ENCODE measurements around the gene NR6A1.

The NR6A1 gene

DNA sequence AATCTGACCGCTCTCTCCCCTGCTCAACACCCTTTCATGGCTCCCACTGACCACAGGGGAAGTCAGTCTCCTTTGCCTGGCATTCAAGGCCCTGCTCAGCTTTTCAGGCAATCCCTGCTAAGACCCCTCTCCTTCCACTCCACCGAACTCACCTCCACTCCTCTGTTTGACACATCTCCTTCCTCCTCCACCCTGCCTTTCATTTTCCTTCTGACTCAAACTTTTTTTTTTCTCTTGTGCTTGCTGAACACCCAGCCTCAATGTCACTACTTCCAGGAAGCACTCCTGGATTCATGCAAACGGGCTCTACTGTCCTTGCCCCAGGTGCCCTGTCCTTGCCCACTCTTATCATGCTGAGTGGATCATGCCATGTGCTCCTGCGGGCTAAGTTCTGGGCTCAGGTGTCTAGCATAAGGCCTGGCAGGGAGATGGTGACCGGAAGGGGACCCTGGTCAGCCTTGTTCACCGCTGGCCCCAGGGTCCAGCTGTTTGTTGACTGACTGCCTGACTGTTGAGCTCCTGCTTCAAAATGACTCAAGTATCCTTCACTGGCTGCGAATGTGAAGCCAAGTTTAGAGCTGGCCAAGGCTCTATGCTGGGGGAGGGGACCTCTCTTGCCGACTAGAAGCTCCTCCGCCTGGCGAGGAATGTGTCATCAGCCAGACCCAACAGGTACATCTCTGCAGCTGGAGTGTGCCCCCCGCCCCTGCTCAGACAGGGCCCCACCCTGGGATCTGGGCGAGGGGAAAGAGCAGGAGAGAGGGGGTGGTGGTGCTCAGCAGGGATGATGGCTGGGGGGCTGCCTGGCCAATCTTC is 270.1 kb downstream of the NR6A1 start:
- no peak for DNase-seq

DNA sequence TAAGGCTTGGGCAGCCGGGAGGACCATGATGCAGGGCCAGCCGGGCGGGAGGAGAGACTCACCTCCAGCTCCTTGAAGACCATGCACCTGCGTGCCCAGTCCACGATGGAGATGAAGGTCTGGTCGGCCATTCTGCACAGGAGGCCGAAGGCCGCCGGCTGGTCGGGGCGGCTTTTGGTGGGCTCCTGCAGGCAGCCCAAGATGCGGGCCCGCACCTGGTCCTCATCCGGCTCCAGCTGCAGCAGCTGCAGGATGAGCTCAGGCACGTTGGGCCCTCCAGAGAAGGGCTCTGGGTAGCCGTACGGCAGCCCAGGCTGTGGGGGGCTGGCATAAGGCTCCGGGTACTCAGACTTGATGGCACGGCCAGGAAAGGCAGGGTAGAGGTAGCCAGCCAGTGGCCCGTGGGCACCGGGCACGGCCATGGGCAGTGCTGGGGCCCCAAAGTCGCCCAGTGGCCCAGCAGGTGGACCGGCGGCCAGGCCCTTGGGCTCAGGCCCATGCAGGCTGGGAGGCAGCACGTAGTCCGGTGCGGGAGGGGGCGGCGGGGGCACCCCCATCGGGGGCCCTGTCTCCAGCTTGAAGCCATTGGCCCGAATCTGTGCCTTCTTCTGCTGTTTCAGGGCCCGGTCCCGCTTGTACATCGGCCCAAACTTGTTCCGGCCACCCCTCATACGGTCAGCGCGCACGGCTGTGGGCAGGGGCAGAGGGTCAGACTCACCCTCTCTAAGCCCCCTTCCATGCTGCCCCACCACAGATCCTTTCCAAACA is 270.9 kb downstream of the NR6A1 start:
- DNase-seq: peak in 1 of 5 experiments; percentile 1

DNA sequence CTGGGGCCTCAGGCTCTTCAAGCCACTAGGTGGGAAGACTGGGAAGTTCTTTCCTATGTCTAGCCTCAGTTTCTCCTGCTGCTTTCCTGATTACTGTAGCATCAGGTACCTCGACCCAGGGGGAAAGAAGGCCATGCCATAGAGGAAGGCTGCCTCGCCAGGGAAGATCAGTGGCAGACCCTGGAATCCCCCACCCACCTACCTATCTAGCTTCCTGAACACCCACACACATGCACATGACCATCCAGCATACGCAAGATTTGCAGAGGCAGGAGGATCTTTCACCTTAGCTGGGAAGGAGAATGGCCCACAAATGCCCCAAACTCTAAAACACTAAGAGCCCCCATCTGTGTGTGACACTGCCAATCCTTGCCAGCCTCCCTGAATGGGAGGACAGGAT is 271.9 kb downstream of the NR6A1 start:
- no peak for DNase-seq

DNA sequence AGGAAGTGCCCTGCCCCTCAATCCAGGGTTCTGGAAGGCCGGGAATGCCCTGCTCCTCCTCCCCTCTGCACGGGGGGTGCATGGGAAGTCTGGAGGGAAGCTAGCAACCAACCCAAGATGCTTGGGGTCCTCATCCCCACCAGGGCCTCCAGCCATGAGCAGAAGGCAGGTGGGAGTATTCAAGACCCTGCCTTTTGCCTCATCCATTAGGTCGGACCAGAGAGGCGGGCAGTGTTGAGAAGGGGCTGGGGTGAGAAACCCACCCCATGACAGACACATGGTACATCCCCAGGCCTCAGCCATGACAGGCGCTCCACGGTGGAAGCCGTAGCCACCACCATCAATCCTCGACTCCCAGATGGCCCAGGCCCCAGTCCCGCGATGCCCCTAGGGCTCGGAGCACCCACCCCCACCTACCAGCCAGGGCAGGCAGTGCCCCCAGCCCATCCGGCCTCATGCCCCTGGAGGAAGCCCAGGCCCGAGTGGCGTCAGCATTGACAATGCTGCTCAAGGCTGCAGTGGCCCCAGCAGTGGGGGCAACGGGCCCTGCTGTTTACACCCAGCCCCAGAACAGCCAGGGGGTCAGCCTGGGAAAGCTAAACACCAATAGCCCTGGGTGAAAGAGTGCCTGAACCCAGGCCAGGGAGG is 272.5 kb downstream of the NR6A1 start:
- DNase-seq: no peak

DNA sequence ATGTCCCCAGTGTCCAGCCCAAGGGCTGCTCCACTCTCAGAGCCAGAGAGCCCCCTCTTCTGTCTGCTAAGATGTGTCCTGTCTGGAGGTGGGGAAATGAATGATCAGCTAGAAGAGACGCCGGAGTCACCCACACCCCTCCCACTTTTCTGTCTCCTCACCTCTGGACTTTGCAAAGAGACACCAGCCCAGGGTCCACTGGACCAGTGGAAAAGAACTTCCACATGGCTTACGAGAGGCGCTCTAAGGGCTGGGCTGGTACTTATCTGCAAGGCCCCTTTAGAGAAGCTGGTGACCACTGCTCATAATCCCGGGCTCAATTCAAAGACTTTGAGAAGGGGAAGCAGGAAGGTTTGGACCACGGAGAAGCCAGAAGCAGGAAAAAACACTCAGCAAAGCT is 273.1 kb downstream of the NR6A1 start:
- no peak for DNase-seq

DNA sequence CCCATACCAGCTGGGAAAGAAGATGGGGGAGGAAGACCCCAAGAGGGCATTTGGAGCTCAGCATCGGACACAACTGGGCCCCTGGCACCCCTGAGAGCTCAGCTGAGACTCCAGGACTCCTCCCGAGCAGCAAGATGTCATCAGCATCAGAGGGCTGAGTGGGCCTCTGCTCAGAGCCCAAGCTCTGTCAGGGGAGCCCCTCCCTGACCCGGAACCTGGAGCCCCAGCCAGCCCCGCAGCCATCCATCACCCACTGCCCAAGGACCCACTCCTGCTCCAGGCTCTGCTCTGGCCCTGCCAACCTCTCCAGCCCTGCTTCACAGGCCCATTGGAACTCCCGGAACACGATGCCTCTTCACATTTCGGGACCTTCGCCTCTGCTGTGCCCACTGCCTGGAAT is 273.7 kb downstream of the NR6A1 start:
- DNase-seq: no peak

DNA sequence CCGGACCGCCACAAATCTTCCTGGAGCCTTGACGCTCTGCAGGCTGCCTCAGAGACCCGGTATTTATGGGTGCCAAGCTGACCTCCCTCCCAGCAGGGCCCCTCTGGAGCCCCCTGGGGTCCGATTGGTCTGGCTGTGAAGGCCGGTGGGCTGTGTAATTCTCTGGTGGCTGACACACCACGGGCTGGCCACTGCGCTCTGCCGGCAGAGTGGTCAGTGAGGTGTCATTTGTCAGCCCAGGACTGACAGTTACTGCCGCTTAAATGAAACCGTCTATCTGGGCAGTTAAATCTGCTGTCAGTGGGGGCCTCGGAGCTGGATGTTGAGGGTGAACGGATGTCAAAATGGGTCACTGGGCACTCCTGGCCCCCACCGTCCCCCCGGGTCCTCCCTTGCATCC is 274.6 kb downstream of the NR6A1 start:
- no peak for DNase-seq

DNA sequence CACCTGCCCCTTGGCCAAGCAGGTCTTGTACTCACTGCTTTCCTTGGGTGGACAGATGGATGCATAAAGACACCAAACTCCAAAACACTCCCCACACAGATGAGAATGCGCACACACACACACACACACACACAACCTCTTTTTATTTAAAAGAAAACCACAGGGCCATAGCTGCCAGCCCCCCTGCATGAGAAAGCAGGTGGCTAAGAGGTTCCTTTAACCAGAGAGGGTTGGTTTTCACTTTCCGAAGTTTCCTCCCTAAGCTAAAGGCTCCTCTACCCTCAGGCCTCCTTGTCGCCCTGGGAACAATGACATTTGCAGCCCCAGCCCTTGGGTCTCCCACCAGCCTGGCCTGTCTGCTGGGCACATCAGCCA is 275.0 kb downstream of the NR6A1 start:
- no peak for DNase-seq

DNA sequence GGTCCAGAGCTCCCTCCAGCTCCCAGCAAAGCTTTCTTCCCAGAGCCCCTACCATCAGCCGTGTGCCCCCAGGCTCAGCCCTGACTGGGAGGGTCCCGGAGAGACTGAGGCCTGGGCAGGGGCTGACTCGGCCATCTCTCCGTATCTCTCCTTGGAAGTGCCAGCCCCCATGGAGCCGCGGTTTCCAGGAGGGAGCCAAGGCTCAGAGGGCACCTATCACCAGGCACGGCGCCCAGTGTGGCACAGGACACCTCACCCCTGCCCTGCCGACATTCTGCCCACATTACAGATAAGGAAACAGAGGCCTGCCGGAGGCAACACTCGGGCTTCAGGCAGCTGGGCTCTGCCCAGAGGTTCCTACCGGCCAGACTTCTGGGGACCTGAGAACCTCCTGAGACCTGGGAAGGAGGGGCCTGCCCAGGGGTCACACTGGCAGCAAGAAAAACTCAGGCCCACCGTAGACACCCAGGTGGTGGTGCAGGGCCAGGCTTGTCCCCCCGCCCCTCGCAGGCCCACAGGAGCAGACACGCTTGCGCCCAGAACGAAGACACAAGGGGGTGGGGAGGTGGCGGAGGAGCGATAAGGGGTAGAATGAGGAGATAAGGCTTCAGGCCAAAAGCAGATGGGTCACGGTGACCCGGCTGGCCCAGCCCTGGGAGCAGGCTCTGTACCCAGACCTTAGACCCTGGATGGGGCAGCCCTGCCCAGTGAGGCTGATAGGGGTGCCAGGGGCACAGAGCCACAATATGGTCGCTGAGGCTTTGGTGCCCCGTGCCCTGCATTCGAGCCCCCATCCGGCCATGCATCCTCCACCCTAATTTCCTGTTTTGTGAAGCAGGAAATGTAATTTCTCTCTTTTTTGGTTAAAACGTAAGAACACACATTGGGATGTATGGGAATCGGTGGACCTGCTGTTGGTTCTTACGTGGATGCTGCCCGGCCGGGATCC is 275.7 kb downstream of the NR6A1 start:
- DNase-seq: no peak

DNA sequence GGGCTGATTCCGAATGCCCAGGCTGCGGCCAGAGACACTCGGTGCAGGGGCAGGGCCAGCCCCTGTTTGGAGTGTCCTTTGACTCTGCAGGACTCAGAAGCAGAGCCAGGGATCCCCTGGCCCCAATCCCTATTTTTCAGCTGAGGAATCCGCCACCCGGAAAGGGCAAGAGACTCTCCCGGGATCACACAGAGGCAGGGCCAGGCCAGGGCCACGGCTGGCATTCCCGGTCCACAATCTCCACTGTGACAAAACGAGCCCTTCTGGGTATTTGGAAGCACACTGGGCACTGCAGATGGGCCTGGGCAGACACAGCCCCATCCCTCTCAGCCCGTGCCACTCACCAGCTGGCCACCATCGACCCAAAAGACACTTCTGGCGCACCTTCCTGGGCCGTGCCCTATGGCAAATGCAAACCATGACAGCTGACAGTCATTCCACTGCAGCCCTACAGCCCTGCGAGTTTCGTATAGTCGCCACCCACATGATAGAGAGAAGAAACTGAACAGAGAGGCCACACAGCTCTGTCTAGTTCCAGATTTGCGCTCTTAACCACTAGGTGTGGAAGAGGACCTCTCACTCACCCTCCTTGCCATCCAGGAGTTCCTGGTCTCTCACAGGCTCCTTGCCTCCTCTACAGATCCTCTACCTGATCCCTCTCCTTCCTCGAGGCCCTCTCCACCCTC is 277.2 kb downstream of the NR6A1 start:
- DNase-seq: no peak

DNA sequence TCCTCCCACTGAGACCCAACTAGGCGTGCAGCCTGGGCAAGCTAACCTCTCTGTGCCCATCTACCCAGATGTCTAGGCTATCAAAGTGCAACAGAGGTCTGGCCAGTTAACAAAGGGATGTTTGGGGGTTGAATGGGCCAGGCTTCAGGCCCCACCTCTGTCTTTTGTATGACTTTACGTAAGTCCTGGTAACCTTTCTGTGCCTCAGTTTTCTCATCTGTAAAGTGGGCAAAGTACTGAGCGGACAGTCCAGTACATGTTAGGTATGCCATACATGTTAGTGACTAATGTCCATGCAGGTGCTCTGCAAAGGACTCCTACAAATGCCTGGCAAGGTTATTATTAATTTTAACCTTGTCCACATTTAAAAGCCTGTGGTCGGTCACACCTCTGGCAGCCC is 277.9 kb downstream of the NR6A1 start:
- DNase-seq: no peak

DNA sequence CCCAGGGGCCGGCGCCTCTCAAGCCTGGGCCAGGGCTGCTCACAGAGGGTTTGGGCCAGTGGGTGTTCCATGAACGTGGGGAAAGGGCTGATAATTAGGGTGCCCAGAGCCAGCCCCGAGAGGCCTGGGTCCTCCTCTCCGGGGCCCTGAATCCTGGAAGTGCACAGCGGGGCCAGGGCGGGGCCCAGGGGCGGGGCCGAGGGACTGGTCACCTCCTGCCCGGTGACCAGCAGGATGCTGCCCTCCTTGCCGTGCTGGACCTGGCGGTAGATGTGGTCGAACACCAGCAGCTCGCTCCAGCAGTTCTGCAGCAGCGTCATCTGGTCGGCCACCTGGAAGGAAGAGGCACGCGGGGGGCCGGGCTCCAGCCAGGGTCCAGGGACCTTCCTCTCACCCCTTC is 278.3 kb downstream of the NR6A1 start:
- DNase-seq: no peak

DNA sequence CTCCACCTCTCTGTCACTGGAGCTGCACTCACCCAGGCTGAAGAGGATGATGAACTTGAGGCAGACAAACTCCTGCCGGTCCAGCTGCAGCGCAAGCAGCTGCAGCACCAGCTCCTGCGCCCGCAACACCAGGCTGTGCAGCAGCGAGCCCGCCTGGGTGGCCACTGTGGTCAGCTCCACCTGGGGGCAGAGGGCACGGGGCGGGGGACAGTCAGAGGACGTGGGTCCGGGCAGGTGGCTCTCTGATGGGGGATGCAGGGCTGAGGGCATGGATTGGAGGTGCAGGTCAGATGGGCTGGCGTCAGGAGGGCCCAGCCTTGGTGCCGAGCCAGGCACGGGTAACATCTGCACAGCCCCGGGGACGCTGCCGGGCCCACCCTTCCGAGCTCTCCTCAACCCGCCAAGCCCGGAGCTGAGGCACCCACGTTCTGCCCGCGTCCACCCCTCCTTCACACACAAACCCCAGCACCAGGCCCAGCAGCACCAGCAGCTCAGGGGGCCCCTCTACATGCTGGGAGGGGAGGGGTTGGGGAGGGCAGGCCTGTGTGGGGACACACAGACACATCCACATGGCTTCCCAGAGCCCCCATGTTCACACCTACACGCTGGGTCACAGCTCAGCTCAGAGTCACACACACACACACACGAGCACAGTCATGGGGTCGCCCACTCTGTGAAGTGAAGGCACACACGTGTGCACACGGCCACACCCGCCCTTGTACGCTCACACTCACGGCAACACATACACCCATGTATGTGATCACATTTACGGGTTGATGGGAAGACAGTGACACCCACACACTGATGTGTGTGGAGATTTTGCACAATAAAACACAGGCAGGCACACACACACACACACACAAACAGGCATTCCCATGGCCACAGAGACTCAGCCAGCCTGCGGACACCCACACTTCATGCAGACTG is 279.8 kb downstream of the NR6A1 start:
- DNase-seq: no peak

DNA sequence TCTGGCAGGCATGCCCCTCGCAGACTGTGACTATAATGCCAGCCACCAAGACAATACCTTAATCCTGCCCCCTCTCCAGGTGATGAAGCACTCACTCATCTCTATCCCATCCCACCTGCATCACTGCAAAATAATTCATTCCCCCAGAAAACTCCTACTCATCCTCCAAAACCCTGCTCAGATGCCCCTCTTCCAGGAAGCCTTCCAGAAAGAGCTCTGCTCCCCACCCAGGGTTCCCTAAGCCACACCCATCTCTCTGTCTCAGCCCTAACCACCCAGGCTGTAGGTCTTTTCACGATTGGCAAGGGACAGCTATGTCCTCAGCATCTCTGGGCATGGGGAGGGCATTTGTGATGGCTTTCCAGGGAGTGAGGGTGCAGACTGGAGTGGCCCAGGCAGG is 281.1 kb downstream of the NR6A1 start:
- DNase-seq: no peak

DNA sequence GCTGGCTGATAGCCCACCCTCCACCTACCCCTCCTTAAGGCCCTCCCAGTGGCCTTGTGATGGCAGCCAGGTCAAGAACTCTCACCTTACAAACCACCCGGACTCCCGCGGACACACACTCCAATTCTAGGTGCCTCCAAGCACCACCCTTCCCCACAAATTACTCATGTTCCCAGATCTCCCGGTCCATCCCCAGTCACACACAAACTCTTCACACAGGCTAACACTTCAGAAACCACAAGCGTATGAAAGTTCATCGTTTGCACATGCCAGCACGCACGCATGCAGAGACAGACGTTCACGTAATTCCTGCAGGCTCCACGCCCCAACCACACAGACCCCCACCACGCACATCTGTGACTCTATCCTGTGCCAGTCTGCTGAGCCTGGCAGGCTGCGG is 281.9 kb downstream of the NR6A1 start:
- no peak for DNase-seq

DNA sequence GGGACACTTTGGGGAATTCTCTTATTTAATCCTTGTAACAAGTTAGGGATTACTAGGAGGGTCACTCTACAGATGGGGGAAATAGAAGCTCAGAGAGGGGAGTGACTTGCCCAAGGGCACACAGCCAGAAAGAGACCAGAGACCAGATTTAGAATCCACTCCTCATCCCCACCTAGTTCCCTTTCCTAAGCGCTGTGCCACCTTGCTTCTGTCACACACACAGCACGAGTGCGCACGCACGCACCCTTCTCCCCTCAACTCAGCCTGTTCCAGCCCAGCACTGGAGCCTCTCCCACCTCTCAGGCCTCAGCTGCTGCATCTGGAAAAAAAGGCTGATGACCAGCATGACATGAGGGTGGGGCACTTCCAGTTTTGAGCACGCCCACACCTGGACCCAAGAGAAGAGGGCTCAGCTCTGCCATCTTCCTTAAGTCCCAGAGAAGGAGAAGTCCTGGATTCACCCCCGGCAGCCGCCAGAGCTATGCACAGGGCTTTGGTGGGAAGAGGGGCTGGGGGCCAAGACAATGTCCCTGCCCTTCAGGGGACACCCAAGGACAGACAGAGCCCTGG is 282.4 kb downstream of the NR6A1 start:
- DNase-seq: no peak

DNA sequence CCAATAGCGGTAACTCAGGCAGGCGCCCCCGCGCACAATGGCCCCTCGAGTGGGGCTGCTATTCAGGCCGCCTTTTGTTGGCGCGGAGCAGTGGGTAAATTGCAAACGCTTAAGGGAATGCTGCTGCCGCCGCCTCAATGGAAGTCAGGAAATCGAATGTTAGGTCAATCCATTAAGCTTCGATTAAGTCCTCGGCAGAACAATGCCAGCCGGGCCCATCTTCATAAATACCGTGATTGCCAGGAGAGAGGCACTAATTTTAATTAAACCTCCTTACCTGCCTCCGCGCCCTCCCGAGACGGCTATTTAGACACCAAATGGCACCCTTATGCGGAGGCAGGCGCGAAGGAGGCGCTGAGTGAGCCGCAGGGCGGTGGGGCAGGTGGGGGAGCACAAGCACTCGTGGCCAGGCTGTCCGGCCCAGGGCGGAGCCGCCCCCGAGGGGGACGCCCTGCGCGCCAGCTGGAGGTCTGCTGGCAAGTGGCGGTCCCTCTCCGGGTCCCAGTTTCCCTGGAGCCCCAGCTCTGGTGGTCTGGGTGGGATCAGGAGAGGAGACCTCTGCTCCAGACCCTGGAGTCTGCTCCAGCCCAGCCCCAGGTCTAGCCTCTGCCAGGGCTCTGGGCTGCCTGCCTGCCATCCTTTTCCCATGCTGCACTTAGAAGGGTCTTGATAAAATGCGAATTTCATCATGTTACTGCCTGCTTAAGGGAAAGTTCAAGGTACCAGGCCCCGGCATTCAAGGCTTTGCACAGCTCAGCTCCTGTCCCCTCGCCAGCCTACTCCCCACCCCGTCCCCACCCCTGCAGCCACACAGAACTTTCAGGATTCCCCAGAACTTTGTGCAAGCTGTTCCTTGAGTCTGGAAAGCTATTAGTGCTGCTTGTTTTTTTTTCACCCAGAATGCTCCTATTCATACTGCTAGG is 283.6 kb downstream of the NR6A1 start:
- DNase-seq: no peak

DNA sequence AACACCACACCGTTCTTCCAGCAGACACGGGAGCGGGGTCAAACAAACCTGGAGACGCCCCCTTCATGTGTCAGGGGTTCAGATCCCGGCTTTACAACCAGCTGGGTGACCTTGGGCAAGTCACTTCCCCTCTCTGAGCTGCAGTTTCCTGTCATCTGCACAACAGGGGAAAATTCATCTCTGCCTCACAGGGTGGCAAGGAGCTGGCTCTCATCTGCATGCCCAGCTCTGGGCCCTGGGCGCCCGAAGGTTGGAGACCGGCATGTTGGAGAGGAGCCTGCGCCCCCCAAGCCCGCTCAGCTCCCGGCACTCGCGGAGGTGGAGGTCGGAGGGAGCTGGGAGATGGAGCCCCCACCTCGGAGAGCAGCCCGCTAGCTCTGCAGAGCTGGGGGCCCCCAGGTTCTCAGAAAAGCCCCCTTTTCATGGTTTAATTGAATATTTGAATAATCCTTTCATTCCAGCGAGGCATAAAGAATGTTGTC is 284.3 kb downstream of the NR6A1 start:
- DNase-seq: no peak

DNA sequence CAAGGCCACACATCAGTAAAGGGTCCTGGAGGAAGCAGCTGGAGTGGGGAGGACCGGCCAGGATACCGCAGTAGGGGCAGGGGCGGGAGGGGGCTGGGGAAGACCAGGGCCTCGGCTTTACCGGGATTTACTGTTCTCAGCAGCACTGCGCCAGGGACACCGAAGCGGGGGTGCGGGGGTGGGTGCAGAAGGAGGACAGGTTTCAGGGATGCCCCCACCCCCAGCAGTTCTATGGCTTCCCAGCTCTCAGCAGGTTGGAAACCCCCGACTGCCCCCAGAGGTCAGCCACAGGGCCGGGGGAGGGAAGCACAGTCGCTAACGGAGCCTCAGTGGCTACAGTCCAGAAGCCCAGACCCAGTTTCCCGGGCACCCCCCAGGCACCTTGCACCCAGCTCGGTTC is 285.2 kb downstream of the NR6A1 start:
- no peak for DNase-seq
